M059J (cell line): ENCODE results near the gene ADRA2B. TPM values are rescaled to one million over a fixed set of nuclear protein-coding genes. Genes with fewer than 3 reads are reported as not detected.

Source experiments
- DNase-seq: peaks from one replicate; pipeline ENCODE4 v3.0.0-alpha.2; 2012; ENCODE audit warnings: low read depth
- total RNA-seq: library from RNA; depleted of rRNA; stranded (reverse); fragments of >200 nt; shearing (Covaris generic); gene quantifications from 2 replicates; pipeline ENCODE4 v1.2.3, GENCODE V29; 2014

ADRA2B gene
- total RNA-seq, 1 experiment from 2014 or later = not detected

DNA sequence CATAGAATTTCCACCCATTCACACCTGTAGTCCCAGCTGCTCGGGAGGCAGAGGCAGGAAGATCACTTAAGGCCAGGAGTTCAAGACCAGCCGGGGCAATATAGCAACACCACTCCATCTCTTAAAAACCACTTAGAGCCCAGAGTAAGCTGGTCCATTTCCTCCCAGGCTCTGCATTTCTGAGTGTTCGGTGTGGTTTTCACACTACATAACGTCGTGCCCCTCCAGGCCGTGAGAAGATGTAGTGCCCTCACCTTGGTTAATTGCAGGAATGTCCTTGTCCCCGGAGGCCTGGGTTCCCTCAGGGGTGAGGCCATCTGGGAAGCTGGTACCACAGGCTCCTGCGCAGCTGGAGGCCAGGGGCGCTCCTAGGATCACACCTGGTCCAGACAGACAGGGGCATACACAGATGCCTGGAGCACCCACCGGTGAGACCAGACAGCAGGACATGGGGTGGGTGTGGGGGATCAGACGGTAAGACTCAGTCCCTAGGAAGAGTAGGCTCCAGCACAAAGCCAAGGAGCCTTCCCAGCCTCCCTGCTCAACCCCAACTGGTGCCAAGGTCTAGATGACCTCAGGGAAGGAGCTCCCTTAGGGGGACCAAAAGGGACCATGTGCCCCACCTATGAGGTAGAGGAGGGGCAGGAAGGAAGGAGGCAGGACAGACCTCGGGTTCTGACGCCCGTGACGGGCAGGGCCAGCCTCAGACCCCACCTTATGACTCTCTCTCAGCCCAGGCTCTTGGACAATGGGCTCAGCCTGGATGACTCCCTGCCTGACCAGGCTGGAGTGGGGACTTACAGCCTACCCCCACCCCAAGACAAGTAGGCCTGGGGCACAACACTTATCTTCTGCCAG, 21.2 kb upstream of the ADRA2B start:
- no peak for DNase-seq

DNA sequence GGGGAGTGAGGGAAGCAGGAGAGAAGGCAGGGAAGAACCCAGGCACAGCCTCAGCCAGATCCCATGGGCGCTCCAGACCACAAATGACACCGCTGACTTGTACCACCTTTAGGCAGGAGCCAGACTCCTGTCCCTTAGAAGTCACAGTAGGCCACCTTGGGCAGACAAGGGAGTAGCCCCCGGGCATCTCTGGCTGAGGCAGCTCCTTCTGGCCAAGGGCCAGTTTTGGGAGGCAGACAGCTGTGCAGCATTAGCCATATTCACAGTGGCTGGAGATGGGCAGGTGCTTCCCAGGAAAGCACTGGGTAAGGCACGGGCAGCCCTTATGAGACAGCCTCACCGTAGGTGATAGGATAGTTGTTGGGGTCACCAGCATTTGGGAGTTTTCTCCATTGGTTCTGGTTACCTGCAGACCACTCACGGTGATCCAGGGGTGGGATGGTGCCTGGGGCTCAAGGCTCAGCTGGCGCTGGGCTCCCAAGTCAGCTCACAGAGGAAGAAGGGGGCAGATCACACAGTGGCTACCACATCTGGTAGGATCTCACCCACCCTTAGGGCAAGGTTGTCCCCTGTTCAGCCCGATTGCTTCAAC, 19.9 kb upstream of the ADRA2B start:
- peak; percentile 50 for DNase-seq

DNA sequence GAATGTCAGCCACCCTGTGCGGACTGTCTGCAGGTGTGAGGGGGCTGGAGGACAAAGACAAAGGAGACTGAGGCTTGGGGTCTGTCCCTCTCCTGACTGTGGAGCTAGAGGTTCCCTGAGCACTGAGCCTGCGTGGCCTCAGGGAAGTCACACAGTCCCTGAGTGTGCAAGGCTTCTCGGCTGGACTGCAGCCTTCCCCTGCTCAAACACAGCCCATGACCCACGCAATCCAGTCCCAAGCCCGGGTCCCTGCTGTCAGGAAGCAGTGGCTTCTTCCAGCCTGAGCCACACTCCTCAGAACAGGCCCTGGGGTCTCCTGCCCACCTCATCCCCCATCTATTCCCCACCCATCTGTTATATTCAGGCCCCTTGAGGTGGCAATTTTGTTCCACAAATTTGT, 19.2 kb upstream of the ADRA2B start:
- no peak for DNase-seq

DNA sequence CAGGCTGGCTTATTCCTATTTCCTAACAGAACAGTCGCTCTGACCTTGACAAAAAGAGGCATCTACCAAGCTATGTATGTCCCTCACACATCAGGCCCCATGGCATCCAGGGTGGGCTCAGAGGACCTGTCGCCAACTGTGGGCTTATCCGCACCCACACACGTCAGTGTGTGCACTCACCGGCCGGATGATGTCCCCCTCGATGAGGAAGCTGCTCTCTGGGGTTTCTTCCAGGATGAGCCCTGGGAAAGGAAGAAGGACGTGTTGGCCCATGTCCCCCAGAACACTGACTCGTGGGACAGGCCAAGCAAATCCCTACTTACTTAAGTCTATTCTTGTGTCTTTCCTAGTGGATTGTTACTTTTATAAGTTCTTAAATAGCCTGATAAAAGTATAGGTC, 18.8 kb upstream of the ADRA2B start:
- DNase-seq = no peak

DNA sequence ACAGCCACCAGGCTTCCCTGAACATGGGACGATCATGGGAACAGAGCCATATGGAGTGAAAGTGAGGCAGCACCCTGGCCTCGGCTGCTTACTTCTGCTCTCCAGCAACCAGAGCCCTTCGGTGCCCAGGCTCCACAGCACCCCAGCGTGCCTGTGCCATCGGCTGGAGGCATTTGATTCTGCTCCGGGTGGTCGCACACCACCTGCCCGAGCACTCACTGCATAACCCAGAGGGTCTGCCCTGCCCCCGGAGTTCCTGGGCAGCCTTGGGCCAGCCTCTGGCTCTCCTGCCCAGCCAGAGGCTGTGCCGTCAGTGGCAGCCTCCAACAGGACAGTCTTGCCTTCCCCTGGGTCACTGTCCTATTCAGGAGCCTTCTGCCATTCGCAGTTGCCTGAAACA, 18.1 kb upstream of the ADRA2B start:
- DNase-seq = no peak

DNA sequence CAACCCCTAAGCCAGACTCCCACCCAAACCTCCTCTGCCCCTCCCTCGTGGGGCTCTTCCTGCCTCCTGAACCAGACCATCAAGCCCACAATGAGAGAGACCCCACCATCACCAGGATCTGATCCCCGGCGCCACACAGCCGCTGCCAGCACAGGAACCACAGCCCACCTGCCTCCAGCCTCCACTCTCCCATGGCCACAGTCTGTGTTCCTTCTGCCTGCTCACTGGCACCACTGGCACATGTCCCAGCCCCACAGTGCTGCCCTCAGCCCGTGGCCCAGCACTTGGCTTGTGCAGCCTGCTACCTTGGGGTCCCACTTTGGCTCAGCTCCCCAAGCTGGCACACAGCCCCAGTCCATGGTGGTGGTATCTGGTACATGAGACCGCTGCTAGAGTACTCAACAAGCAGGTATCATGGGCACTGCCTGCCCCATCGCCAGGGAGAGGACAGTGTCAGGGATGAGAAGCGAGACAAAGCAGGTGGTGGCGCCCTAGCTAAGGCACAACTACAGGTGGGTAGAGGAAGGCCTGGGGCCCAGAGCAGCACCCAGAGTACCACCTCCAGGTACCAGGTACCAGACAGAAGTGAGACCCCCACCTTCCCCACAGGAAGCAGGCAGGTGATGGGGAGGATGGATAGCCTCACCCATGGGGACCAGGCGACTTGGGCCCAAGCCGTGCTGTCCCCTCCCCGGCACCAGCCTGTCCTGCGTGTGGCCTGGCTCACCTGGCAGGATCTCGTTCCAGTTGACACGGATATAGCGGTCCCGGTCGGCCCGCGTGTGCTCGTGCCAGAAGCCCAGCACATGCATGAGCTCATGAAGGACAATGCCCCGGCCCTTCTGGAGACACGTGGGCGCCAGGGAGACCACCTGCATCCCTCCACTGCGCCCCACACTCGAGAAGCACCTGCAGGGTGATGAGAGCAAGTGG, 15.7 kb upstream of the ADRA2B start:
- DNase-seq = no peak

DNA sequence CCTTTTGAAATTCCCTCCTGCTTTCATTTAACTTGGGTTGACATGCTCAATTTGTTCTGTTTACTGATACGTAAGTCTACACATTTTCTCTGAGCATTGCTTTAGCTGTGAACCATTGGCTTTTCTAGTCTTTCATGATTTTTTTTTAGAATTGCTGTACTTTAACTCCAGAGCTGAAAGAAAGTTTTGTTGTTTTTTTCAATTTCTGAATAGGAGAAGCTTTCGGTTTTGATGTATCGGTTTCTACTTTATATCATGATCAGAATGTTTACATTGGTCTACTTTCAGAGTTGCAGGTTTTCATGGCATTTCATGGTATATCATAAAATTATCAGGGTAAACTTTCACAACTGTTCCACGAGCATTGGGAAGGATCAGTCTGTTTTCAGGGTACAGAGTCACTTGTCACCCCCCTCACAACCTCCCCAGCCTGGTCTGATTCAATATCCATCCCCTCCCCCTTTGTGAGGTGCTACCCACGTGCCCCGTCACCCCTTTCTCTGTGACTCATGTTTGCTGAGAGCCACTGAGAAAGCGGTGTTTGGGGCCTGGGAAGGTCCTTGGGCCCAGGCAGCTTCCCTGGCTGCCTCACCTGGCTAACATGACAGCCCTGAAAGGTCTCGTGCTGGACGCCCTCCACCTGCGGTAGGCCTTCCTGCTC, 14.9 kb upstream of the ADRA2B start:
- DNase-seq = no peak

DNA sequence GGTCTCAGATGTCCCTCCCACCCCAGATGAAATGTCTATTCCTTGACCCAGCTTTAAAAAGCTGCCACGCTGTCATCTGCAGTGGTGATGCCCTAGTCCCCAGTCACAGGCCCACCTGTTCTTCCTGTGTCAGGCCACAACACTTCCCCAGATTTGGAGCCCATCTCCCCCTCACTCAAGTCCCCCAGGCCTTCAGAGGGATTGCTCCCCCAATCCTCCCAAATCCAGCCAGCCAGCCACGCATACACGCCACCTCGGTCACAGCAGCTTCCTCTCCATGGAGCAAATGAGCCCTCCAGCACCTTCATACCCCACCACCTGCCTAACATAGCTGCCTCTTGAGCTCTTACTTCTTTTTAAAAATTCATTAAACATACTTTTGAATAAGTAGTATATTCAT, 14.1 kb upstream of the ADRA2B start:
- no peak for DNase-seq

DNA sequence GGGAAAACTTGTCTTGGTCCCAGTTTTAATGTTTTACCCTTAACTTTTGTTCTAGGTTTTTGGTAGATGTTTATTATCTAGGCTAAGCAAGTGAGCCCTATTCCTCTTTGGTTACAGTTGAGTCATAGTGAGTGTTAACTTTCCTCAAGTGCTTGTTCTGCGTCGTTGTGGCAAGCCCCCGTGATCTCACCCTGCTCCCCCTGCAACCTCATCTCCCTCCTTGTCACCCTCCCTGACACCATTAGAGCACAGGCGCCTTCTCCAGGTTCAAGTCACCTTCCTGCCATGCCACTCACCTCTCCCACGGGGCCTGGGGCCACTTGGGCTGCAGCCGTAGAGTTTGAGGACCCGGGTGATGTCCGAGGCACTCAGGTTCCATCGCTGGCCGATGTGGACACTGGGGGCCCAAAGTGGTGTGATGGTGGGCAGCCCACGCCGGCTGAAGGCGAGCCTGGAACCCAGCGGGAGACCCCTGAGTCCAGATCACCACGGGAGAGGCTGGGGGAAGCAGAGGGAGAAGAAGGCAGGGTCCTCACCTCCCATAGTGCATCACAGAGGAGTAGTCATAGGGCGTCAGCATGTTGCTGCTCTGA, 13.3 kb upstream of the ADRA2B start:
- DNase-seq = no peak

DNA sequence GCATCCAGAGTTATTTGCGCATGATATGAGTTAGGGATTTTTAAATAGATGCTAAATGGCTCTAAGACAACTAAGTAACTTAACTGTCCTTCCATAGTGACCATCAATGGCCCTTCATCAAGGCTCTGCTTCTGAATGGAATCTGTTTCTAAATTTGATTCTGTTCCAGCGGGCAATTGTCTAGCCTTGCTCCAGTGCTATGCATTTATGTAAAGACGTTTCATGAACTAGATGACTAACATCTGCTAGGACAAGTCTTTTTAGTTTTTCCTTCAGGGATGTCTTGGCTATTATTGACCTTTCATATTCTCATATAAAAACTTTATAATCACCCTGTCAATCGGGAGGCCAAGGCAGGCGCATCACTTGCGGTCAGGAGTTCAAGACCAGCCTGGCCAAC, 12.1 kb upstream of the ADRA2B start:
- DNase-seq = no peak

DNA sequence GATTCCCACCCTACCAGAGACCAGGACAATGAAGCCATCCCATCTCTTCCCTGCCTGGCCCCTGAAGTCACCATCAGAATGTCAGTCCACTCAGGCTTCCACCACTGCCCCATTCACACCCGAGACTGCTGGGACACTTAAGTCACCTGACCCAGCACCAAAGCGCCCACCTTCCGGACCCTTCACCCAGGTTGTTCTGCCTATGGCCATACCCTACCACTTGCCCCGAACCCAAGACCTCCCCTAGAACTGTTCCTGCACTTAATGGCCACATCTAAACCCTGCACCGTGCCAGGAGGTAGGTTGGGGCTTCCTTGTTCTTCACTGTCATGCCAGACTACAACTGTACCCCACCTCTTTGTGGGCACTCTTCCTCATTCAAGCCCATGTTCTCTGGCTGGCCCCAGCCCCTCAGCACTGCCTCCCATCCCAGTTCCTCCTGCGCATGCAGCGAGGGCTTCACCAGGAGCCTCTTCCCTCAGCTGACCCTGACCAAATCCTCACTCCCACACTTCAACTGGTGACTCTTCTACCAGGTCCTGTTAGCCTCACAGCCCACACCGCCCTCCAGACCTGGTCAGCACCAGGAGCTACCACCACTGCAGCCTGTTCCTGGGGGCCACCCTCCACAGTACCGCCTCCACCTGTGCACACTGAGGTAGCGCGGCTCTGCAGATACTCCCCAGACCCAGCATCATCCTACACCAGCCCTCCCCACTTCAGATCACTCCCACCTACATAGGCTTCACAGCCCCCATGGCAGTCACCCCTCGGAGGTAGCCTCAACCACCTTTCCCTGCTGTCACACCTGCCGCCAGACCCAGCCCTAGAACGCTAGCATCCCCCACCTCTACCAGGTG, 8.3 kb upstream of the ADRA2B start:
- DNase-seq = no peak

DNA sequence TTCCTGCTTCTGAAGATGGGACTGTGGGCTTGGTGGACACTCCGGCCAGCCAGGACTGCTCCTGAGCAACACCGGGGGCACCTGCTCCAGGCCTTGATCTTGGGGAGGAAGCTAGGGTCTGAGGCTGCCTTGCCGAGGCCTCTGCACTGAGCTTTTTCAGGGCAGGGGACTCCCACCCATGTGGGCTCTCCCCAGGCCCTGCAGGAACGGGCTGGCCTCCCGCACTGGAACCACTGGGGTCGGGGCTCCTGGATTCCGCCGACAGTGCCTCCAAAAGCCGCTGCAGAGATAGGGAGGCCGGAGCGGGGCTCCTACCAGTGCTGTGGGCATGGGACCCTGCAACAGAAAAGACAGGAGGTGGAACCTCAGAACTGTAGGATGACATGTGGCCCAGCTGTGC, 7.6 kb upstream of the ADRA2B start:
- DNase-seq = no peak

DNA sequence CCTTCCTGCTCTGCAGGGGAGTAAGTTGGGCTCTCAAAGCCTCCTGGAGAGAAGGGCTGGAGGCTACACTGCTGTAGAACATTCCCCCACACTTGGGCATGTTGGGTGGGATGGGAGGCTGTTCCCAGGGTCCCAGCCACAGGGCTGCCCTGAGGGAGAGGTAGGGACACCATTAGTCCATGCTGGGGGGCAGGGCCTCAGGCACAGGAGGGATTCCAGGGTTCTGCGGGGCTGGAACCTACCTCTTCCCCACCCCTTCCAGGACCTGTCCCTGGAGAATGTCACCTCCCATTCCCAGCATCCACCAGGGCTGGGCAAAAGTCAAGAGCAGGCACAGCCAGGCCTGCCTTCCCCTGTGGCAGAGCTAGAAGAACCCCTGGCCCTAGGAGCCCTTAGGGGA, 6.9 kb upstream of the ADRA2B start:
- DNase-seq = no peak

DNA sequence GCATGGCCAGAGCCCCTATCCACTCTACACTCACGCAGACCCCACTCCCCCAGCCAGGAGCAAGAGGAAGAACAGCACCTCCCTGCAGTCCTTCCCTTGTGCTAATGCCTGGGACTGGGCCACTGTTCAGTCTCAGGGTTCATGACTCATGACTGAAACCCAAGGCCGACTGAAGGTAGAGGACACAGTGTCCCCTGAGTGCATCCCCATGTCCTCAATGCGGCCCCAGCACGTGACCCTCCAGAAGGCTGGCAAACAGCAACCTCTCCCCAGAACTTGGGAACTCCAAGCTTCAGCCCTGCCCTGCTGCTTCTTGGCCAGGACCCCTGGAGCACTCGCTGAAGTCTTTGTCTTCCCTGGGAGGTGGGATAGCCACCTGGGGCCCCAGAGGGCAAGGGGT, 6.0 kb upstream of the ADRA2B start:
- DNase-seq = no peak

DNA sequence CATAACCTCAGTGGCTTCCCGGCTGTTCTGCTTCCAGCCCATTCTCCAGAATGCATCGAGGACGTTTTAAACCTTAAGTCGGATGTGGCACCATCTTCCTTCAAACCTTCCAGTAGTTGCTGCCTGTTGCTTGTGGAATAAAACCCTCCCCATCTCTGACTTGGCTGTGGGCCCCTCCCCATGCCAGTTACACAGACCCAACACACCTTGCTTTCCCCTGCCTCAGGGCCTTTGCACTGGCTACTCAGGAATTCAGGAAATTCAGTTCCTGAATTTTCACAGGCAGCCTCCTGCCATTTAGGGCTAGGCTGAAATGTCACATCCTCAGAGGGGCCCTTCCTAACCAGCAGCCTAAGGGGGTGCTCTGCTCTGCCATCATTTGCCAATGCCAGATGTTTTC, 5.0 kb upstream of the ADRA2B start:
- DNase-seq = no peak

DNA sequence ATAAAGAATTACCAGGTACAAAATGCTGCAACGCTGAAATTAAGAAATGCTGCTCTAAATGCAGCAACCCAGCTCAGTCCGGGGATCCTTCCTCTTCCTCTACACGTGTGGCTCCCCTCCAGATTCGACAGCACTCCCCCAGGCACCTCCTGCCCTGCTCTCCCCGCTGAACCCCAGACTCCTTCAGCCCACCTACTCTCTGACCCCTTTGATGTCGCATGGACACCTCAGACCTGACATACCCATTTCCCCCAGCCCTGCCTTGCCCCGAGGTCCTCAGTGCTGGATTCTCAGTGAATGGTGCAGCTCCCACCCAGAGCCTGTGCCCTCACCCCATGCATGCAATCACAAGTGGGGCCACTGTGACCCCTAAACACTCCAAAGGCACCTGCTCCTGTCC, 4.6 kb upstream of the ADRA2B start:
- no peak for DNase-seq

DNA sequence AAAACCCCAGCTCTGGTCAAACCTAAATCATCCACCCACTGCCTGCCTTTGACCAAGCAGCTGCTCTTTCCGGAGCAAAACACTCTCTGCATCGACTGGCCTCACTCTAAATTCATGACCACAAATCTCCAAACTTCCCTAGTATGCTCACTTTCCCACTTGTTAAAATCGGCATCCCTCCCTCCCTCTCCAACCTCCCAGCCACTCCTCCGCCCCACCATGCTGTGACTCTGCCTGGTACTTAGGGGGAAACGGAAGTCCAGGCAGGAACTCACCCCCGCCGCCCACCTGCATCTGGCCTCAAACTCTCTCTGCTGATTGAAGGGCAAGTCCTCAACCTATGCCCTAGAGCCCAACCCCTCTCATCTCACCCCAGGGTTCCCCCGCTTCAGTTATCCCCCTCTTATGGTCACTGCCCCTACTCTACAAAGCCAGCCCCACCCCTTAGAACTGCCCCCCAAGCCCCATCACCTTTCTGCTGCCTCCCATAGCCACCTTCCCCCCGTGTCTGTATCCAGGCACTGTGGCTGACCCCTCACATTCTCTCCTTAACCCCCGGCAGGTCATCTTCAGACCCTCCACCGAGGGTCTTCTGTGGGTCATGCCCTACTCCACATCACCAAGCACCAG, 3.8 kb upstream of the ADRA2B start:
- no peak for DNase-seq

DNA sequence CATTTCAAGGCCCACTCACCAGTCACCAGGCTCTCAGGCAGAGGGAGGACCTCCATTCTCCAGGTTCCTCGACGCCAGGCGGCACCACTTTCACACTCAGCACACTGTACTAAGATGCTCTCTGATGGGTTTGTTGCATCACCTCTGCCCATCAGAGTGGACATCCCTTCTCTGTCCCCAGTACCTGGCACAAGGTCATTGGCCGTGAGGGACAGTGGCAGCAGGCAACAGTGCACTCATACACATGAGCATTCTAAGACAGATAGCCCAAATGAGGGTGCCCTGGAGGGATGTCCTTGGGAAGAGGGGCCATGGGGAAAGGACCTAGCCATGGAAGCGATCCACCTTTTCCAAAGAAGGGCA, 3.0 kb upstream of the ADRA2B start:
- DNase-seq = no peak

DNA sequence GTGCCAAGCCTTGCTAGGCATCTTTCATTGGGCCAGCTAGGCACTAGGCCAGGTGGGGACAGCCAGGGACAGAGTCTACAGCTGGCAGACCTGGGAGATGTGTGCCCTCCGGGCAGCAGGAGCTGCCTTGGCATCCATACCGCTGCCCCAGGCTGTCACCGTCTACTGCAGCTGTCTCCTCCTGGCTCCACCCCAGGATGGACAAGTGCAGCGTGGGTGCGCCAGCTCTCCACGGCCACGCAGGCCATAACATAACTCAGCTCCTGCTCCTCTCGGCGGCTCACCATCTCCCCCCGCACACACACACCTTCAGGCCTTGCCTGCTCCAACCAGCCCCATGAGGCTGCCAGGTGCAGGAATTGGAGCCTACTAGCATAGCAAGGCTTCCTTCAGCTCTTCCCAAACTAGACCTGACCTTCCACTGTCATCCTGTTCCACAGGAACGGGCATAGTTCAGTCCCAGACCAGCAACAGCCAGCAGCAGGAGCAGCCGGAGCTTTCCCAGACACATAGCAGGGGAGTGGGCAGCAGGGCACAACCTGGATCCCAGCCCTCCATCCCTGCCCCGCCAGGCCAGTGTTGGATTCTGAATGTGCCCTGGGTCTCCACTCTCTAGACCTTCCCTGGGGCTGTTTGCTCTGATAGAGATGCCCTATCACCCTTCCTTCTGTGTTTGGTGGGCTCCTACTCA, 2.5 kb upstream of the ADRA2B start:
- no peak for DNase-seq
